Caco-2 (cell line): Measurements from ENCODE around the gene SAG. TPM values are rescaled to one million over a fixed set of nuclear protein-coding genes. Genes with fewer than 3 reads are reported as not detected.

ENCODE experiments used
- BruUV-seq: library from RNA; stranded (reverse); fragments of 400-500 nt; replicated peaks from 2 replicates; lab custom pipeline; 2021; lab: Mats Ljungman, UMichigan
- CTCF ChIA-PET: fragments of 300-600 bp; sonication (Branson Sonifier 250); formaldehyde crosslinking; loops from one replicate; lab custom pipeline; 2022; ENCODE audit warnings: antibody characterized with exemption; lab: Charles Lee
- POLR2A ChIA-PET: fragments of 300-600 bp; sonication (Branson Sonifier 250); formaldehyde crosslinking; loops from one replicate; lab custom pipeline; 2022; ENCODE audit warnings: antibody characterized with exemption; lab: Charles Lee
- DNase-seq, 2 experiments: peaks; one replicate each; pipeline versions ENCODE4 v3.0.0 to v3.0.0-alpha.2; 2020 to 2022
- H3K27me3 ChIP-seq: replicated peaks from 2 replicates; pipeline ENCODE4 v1.6.0; 2011; ENCODE audit warnings: low read length; ENCODE audit not compliant: control insufficient read depth, insufficient read depth
- H3K36me3 ChIP-seq: 2 replicates; pipeline ENCODE4 v1.5.1; 2011; ENCODE audit warnings: low read length; ENCODE audit not compliant: control insufficient read depth, insufficient read depth
- H3K4me1 ChIP-seq: fragments of 250-450 bp; sonication (Bioruptor Pico); 2 replicates; pipeline ENCODE4 v1.5.1; 2020; ENCODE audit warnings: mild to moderate bottlenecking
- H3K4me3 ChIP-seq: 2 replicates; pipeline ENCODE4 v1.5.1; 2011; ENCODE audit warnings: low read depth, mild to moderate bottlenecking, control low read depth, low read length
- H3K9me3 ChIP-seq: fragments of 250-450 bp; sonication (Bioruptor Pico); 2 replicates; pipeline ENCODE4 v1.5.1; 2020; ENCODE audit warnings: mild to moderate bottlenecking, moderate library complexity
- H3K27ac Mint-ChIP-seq: one replicate; pipeline ENCODE4 v1.8.0; 2022; ENCODE audit warnings: mixed read lengths; ENCODE audit not compliant: unreplicated experiment
- H3K27me3 Mint-ChIP-seq: one replicate; pipeline ENCODE4 v1.8.0; 2022; ENCODE audit warnings: mixed read lengths; ENCODE audit not compliant: insufficient read depth, unreplicated experiment
- H3K36me3 Mint-ChIP-seq: one replicate; pipeline ENCODE4 v1.8.0; 2022; ENCODE audit warnings: mild to moderate bottlenecking, mixed read lengths; ENCODE audit not compliant: insufficient read depth, unreplicated experiment
- H3K4me1 Mint-ChIP-seq: one replicate; pipeline ENCODE4 v1.8.0; 2022; ENCODE audit warnings: low read depth, mixed read lengths; ENCODE audit not compliant: unreplicated experiment
- H3K4me3 Mint-ChIP-seq: one replicate; pipeline ENCODE4 v1.8.0; 2022; ENCODE audit warnings: mild to moderate bottlenecking, moderate library complexity, mixed read lengths; ENCODE audit not compliant: unreplicated experiment
- H3K9me3 Mint-ChIP-seq: one replicate; pipeline ENCODE4 v1.8.0; 2022; ENCODE audit warnings: mixed read lengths; ENCODE audit not compliant: unreplicated experiment
- CTCF ChIP-seq, 2 experiments: fragments of 200-600 bp in 1 of 2; IDR thresholded peaks; 1 replicate in 1 of 2; 2 replicates in 1 of 2; pipeline versions ENCODE4 v1.5.1 to v1.8.0; 2011 to 2022; ENCODE audit warnings: antibody characterized with exemption in 1 of 2, control low read depth in 1 of 2, inconsistent platforms in 1 of 2, low read depth in 1 of 2, low read length in 1 of 2, mild to moderate bottlenecking in 1 of 2, moderate library complexity in 1 of 2; ENCODE audit not compliant: insufficient read depth in 1 of 2, severe bottlenecking in 1 of 2, unreplicated experiment in 1 of 2
- intact Hi-C: fragments of 100-400 bp; cut with micrococcal nuclease; formaldehyde crosslinking; loops from one replicate; pipeline ENCODE4 v1.10.0; 2022; ENCODE audit not compliant: unreplicated experiment
- total RNA-seq: library from RNA; stranded (reverse); gene quantifications from 2 replicates; pipeline ENCODE4 v1.2.3, GENCODE V29; 2022

Gene SAG
- total RNA-seq, 1 experiment from 2014 or later: not detected

GRCh38 chr2:233338046-233338445, 30.4 kb downstream of the SAG start:
- Mint-ChIP-seq H3K4me3 (no peak overlapping the region), H3K4me1 (no peaks in the 10 kb centered on the region), H3K36me3 (no peaks in the 10 kb centered on the region), H3K27ac (no peak overlapping the region), H3K27me3 (no peaks in the 10 kb centered on the region), H3K9me3 (no peaks in the 10 kb centered on the region)
- Histone ChIP-seq H3K4me1 (no peaks in the 10 kb centered on the region), H3K4me3 (no peak overlapping the region), H3K9me3 (no peaks in the 10 kb centered on the region), H3K27me3 (no peaks in the 10 kb centered on the region), H3K36me3 (no peaks in the 10 kb centered on the region)
- DNase-seq: no peak
- no peak for TF ChIP-seq CTCF (IDR thresholded peaks at IDR 0.05; ENCODE audit: insufficient read depth in 1 of 2, low read depth in 1 of 2, low read length in 1 of 2, severe bottlenecking in 1 of 2, unreplicated experiment in 1 of 2)
- ChIA-PET POLR2A (interaction anchor here (0.5 kb wide), 1 partner anchor 16 kb away, joined by 3 read pairs; no protein-coding TSS in a partner anchor), CTCF (no interaction called here)
- intact Hi-C loops: no loop called here
- no TSS peak for BruUV-seq

DNA sequence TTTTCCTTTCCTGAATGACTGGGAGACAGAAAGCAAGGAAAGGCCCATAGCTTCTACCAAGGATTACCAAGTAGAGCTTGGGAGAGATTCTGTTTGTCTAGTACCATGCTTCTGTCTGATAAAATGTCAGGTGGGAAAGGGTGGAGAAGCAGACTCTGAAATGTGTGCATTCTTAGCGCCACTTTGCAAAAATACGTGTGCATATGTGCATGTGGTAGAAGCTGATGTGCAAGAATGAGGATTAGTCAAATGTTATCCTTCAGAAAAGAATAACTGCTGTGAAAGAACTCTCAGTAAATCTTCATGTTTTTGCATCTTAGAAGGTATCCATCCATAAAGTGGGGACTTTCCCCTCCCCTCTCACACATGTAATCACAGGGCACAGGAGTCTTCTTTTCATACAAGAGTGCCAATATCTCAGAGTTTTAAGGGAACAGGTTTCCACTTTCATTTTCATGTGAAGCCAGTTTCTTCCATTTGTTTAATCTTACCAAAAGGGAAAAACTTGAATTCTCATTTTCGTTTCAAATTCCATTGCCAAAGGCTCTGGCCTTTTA, 31.3 kb downstream of the SAG start:
- no peaks in the 10 kb centered on the region for H3K4me1 Mint-ChIP-seq
- Histone ChIP-seq H3K4me1 (no peaks in the 10 kb centered on the region), H3K27me3 (no peaks in the 10 kb centered on the region), H3K9me3 (no peaks in the 10 kb centered on the region), H3K4me3 (no peak overlapping the region), H3K36me3 (no peaks in the 10 kb centered on the region)
- CTCF ChIA-PET: no interaction called here
- H3K27ac Mint-ChIP-seq: no peak overlapping the region
- H3K4me3 Mint-ChIP-seq: no peak overlapping the region
- no peaks in the 10 kb centered on the region for H3K27me3 Mint-ChIP-seq
- H3K36me3 Mint-ChIP-seq: no peaks in the 10 kb centered on the region
- no peak for DNase-seq
- BruUV-seq: no TSS peak
- intact Hi-C loops: no loop called here
- no peaks in the 10 kb centered on the region for H3K9me3 Mint-ChIP-seq
- POLR2A ChIA-PET: no interaction called here
- no peak for TF ChIP-seq CTCF (IDR thresholded peaks at IDR 0.05; ENCODE audit: insufficient read depth in 1 of 2, low read depth in 1 of 2, low read length in 1 of 2, severe bottlenecking in 1 of 2, unreplicated experiment in 1 of 2)

- no peaks in the 10 kb centered on the region for H3K36me3 Mint-ChIP-seq
- H3K4me1 ChIP-seq: peaks cover 4% of the 10 kb centered on the region
- H3K27me3 ChIP-seq: no peaks in the 10 kb centered on the region
- no peak overlapping the region for H3K4me3 Mint-ChIP-seq
- H3K36me3 ChIP-seq: no peaks in the 10 kb centered on the region
- H3K9me3 Mint-ChIP-seq: no peaks in the 10 kb centered on the region
- DNase-seq: no peak
- H3K9me3 ChIP-seq: no peaks in the 10 kb centered on the region
- no peak overlapping the region for H3K4me3 ChIP-seq
- no peaks in the 10 kb centered on the region for H3K27me3 Mint-ChIP-seq
- intact Hi-C loops: no loop called here
- H3K4me1 Mint-ChIP-seq: no peaks in the 10 kb centered on the region
- POLR2A ChIA-PET: no interaction called here
- TF ChIP-seq CTCF (IDR thresholded peaks at IDR 0.05; ENCODE audit: insufficient read depth in 1 of 2, low read depth in 1 of 2, low read length in 1 of 2, severe bottlenecking in 1 of 2, unreplicated experiment in 1 of 2): no peak
- CTCF ChIA-PET: interaction anchor here (0.5 kb wide), 1 partner anchor 524 kb away, joined by 3 read pairs; no protein-coding TSS in a partner anchor
- BruUV-seq: no TSS peak
- no peak overlapping the region for H3K27ac Mint-ChIP-seq
These were observed 31.8 kb downstream of the SAG start for GRCh38 chr2:233339427-233339826.
